K562 (cell line): ENCODE measurements around the gene GNG7. TPM values are rescaled to one million over a fixed set of nuclear protein-coding genes. Genes with fewer than 3 reads are reported as not detected.

Experiments used
- ATAC-seq: fragments of 200-7000 bp; cut with Tn5 transposase; 3 replicates; pipeline ENCODE4 v1.9.1; 2020; ENCODE audit warnings: moderate library complexity
- BruUV-seq: library from RNA; stranded (reverse); fragments of 400-500 nt; replicated peaks from 2 replicates; lab custom pipeline; 2021; lab: Mats Ljungman, UMichigan
- CTCF ChIA-PET: fragments of 300-600 bp; formaldehyde crosslinking; extraction: SDS; loops from one replicate; lab custom pipeline; 2021; ENCODE audit warnings: low intra/inter-chr PET ratio; lab: Yijun Ruan, JAX
- POLR2A ChIA-PET: fragments of 300-600, 350-650 bp; sonication (Branson Sonifier 250); formaldehyde crosslinking; extraction: SDS; loops from one replicate; lab custom pipeline; 2021; ENCODE audit warnings: antibody characterized with exemption, inconsistent platforms; lab: Yijun Ruan, JAX
- DNase-seq, 4 experiments: peaks; one replicate each; pipeline versions ENCODE4 v3.0.0 to v3.0.0-alpha.2; 2011 to 2018; ENCODE audit warnings: low spot score in 3 of 4, mixed read lengths in 3 of 4; ENCODE audit errors: extremely low read depth in 1 of 4
- FAIRE-seq: peaks from 2 replicates; lab custom pipeline; 2011; peaks lifted over from hg19 to GRCh38; lab: Jason Lieb, UNC
- H2AFZ ChIP-seq: 2 replicates; pipeline ENCODE4 v1.6.0; 2011; ENCODE audit warnings: low read depth, low read length, control low read depth, inconsistent platforms
- H3K27ac ChIP-seq: fragments of 200-600 bp; 3 replicates; pipeline ENCODE4 v1.8.0; 2011; ENCODE audit warnings: low read depth, mild to moderate bottlenecking, control low read depth, inconsistent platforms, low read length, moderate library complexity, mixed read lengths; ENCODE audit errors: extremely low read depth
- H3K27me3 ChIP-seq, 2 experiments: fragments of 300-600 bp in 1 of 2; 2 replicates in 1 of 2; 3 replicates in 1 of 2; pipeline versions ENCODE4 v1.6.0 to v1.8.0; 2011; ENCODE audit warnings: inconsistent platforms in 2 of 2, low read length in 2 of 2, mild to moderate bottlenecking in 1 of 2, mixed read lengths in 1 of 2, moderate library complexity in 1 of 2; ENCODE audit not compliant: control insufficient read depth in 2 of 2, insufficient read depth in 2 of 2
- H3K36me3 ChIP-seq: fragments of 300-600 bp; 3 replicates; pipeline ENCODE4 v1.8.0; 2011; ENCODE audit warnings: mild to moderate bottlenecking, low read length, inconsistent platforms; ENCODE audit not compliant: control insufficient read depth, insufficient read depth
- H3K4me1 ChIP-seq, 2 experiments: fragments of 200-600 bp in 1 of 2; replicated peaks in 1 of 2; 2 replicates in 1 of 2; 3 replicates in 1 of 2; pipeline versions ENCODE4 v1.5.1 to v1.8.0; 2011; ENCODE audit warnings: inconsistent platforms in 2 of 2, low read length in 2 of 2, mild to moderate bottlenecking in 1 of 2, mixed read lengths in 1 of 2, moderate library complexity in 1 of 2; ENCODE audit not compliant: control insufficient read depth in 2 of 2, insufficient read depth in 2 of 2
- H3K4me2 ChIP-seq: 2 replicates; pipeline ENCODE4 v1.6.1; 2011; ENCODE audit warnings: low read length, control low read depth, inconsistent platforms, mixed read lengths; ENCODE audit not compliant: insufficient read depth
- H3K4me3 ChIP-seq: fragments of 200-600 bp; sonication (generic), shearing (Covaris generic); 2 replicates; pipeline ENCODE4 v1.5.1; 2016; ENCODE audit warnings: control low read depth, inconsistent platforms
- H3K79me2 ChIP-seq: fragments of 200-600 bp; 3 replicates; pipeline ENCODE4 v1.8.0; 2011; ENCODE audit warnings: low read length, inconsistent platforms; ENCODE audit not compliant: control insufficient read depth, insufficient read depth
- H3K9ac ChIP-seq, 2 experiments: 2 replicates each; pipeline versions ENCODE4 v1.6.0 to v1.6.1; 2011; ENCODE audit warnings: low read depth in 2 of 2, low read length in 2 of 2, control low read depth in 1 of 2, inconsistent platforms in 1 of 2, mild to moderate bottlenecking in 1 of 2, mixed read lengths in 1 of 2; ENCODE audit not compliant: insufficient read depth in 1 of 2
- H3K9me1 ChIP-seq: one replicate; pipeline ENCODE4 v1.6.0; 2011; ENCODE audit warnings: inconsistent platforms, mild to moderate bottlenecking, low read length, moderate library complexity; ENCODE audit not compliant: control insufficient read depth, insufficient read depth
- H3K9me3 ChIP-seq: replicated peaks from 2 replicates; pipeline ENCODE4 v1.5.1; 2011; ENCODE audit warnings: low read depth, low read length, inconsistent platforms; ENCODE audit not compliant: control insufficient read depth, insufficient read depth
- H4K20me1 ChIP-seq: replicated peaks from 2 replicates; pipeline ENCODE4 v1.6.1; 2011; ENCODE audit warnings: low read length, inconsistent platforms, mixed read lengths; ENCODE audit not compliant: control insufficient read depth, insufficient read depth
- ADNP ChIP-seq: fragments of 200-800 bp; sonication (Bioruptor generic); IDR thresholded peaks from 2 replicates; pipeline ENCODE4 v1.6.1; 2016; ENCODE audit warnings: missing genetic modification characterization, missing compliant biosample characterization
- FOSL1 ChIP-seq: fragments of 200-800 bp; sonication (Bioruptor generic); conservative IDR thresholded peaks from 2 replicates; pipeline ENCODE4 v1.6.1; 2016; ENCODE audit warnings: missing genetic modification characterization, missing compliant biosample characterization
- FOXA3 ChIP-seq, 2 experiments: fragments of 450-650 bp in 1 of 2; sonication (generic) in 1 of 2; formaldehyde crosslinking; IDR thresholded peaks in 1 of 2; conservative IDR thresholded peaks in 1 of 2; 2 replicates each; pipeline versions ENCODE4 v1.4.0 to v1.8.0; 2020 to 2022; ENCODE audit warnings: mild to moderate bottlenecking in 2 of 2, missing genetic modification reagents in 1 of 2
- LEF1 ChIP-seq: fragments of 450-650 bp; IDR thresholded peaks from 2 replicates; pipeline ENCODE4 v1.6.1; 2016; ENCODE audit warnings: mild to moderate bottlenecking
- MEIS2 ChIP-seq: fragments of 450-650 bp; IDR thresholded peaks from 2 replicates; pipeline ENCODE4 v1.6.1; 2014; ENCODE audit warnings: mild to moderate bottlenecking; ENCODE audit not compliant: partially characterized antibody
- MTA1 ChIP-seq: fragments of 450-650 bp; IDR thresholded peaks from 2 replicates; pipeline ENCODE4 v1.6.1; 2017; ENCODE audit warnings: borderline replicate concordance
- NFXL1 ChIP-seq: fragments of 450-650 bp; formaldehyde crosslinking; IDR thresholded peaks from 2 replicates; pipeline ENCODE4 v1.4.0; 2021; ENCODE audit warnings: mild to moderate bottlenecking
- PHB ChIP-seq: fragments of 250-450 bp; sonication (Bioruptor Pico); IDR thresholded peaks from 2 replicates; pipeline ENCODE4 v1.5.0; 2021
- WGBS: fragments of 100-300 bp; shearing (Covaris generic); methylation state at CpG from one replicate; pipeline ENCODE4 v1.1.6; 2016; ENCODE audit warnings: low coverage, mixed read lengths; ENCODE audit not compliant: insufficient coverage; ENCODE audit errors: missing lambda C conversion rate; 5-methylcytosine and 5-hydroxymethylcytosine counted together
- in situ Hi-C: fragments of 300-500 bp; cut with MboI; formaldehyde crosslinking; loops from 4 replicates; pipeline ENCODE4 v1.15.0; 2018; ENCODE audit warnings: inconsistent platforms, mixed read lengths
- intact Hi-C: fragments of 100-400 bp; cut with micrococcal nuclease; formaldehyde crosslinking; loops from 2 replicates; pipeline ENCODE4 v1.14.2; 2022
- polyA plus RNA-seq, 8 experiments: library from polyadenylated mRNA; depleted of rRNA in 4 of 8; stranded (reverse) in 5 of 8; unstranded in 3 of 8; fragments of >200 nt; fragmentation: Nextera tagmentation in 2 of 8; fragmentation: Illumina TruSeq in 1 of 8; extraction: Ambion mirVana in 2 of 8; extraction: Trizol in 1 of 8; gene quantifications; 2 replicates each; pipeline versions ENCODE4 v1.2.1 to v1.2.3, GENCODE V29; 2011 to 2014; ENCODE audit warnings: inconsistent platforms in 1 of 8, missing spikeins in 1 of 8
- total RNA-seq, 7 experiments: library from RNA; depleted of rRNA in 6 of 7; stranded (reverse); fragments of >200 nt in 6 of 7; fragmentation: Illumina TruSeq in 2 of 7; extraction: Trizol in 2 of 7; gene quantifications; 2 replicates each; pipeline versions ENCODE4 v1.2.1 to v1.2.3, GENCODE V29; 2011 to 2021; ENCODE audit warnings: low replicate concordance in 1 of 7
- TF ChIP-seq, protein P1 (sequence below): fragments of 250-450 bp; sonication (Bioruptor Pico); IDR thresholded peaks from 2 replicates; pipeline ENCODE4 v1.4.0; 2020; ENCODE audit warnings: mild to moderate bottlenecking, moderate library complexity
- TF ChIP-seq, protein P2 (sequence below), 2 experiments: fragments of 450-650 bp; formaldehyde crosslinking in 1 of 2; IDR thresholded peaks; 2 replicates each; pipeline versions ENCODE4 v1.4.0 to v1.6.1; 2014 to 2020; ENCODE audit warnings: mild to moderate bottlenecking in 2 of 2, borderline replicate concordance in 1 of 2, low read depth in 1 of 2

Gene GNG7
- total and polyA plus RNA-seq, 9 of the 15 experiments (the other 6 are each of a cell fraction or from before 2014, with no cell fraction given), result 0.01 to 0.20 (median 0.06) TPM; not detected in 1

DNA sequence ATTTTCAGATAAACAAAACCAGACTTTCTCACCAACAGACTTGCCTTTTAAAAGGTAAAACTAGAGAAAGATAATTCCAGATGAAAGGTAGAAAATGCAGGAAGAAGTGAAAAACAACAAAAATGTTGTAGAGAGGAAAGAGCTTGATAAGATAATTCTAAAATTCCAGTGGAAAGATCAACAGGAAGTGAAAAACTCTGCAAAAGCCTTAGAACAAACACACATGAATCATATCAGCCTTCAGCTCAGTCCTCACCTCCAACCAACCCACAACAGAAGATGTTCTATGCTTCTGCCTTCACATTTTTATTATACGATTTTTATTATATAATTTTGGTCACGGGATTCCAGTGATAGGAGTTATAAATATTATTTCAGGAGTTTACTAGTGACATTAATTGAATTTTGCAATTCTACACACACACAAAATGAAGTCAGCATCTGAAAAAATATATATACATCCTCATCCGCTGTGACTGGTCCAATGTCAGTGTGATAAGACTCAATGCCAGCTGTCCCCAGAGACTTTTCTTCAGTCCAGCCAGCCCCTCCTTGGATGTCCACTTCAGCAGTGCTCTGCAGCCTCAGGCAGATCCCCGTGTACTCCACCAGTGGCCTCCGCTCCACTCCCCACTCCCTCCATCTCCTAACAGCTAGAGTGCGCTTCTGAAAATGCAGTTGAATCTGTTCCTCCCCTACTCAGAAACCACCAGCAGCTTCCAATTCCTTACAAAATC is 168.6 kb downstream of the GNG7 start:
- no peaks in the 10 kb centered on the region for H3K9me3 ChIP-seq
- no peak overlapping the region for H3K4me2 ChIP-seq
- H3K4me1 ChIP-seq, result peaks cover 5 to 9% of the 10 kb centered on the region in 2 experiments
- ChIA-PET CTCF (interaction anchor here (0.5 to 0.6 kb wide), 2 partner anchors 19 to 115 kb away, joined by 3 to 4 read pairs; no protein-coding TSS in a partner anchor), POLR2A (interaction anchor here (1.2 to 2.1 kb wide), 6 partner anchors 9 to 58 kb away, joined by 3 to 12 read pairs (median 4); partner anchors contain the start of gene GADD45B)
- in situ Hi-C loops (no loop called here), intact Hi-C loops (no loop called here)
- no peak for DNase-seq
- no peaks in the 10 kb centered on the region for H4K20me1 ChIP-seq
- no peaks in the 10 kb centered on the region for H3K79me2 ChIP-seq
- H3K9ac ChIP-seq, result 0 out of 4 replicates have a peak overlapping the region, but pooled peaks of 1 of the 2 experiments have one; percentile 45
- TF ChIP-seq, protein P1, sequence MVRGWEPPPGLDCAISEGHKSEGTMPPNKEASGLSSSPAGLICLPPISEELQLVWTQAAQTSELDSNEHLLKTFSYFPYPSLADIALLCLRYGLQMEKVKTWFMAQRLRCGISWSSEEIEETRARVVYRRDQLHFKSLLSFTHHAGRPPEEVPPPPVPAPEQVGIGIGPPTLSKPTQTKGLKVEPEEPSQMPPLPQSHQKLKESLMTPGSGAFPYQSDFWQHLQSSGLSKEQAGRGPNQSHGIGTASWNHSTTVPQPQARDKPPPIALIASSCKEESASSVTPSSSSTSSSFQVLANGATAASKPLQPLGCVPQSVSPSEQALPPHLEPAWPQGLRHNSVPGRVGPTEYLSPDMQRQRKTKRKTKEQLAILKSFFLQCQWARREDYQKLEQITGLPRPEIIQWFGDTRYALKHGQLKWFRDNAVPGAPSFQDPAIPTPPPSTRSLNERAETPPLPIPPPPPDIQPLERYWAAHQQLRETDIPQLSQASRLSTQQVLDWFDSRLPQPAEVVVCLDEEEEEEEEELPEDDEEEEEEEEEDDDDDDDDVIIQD (CRISPR knock-in tag), result no peak
- TF ChIP-seq MTA1 (0 out of 2 replicates have a peak, but pooled peaks have one; percentile 24), PHB (no peak), FOXA3 (CRISPR knock-in tag; conservative IDR thresholded peaks at IDR 0.05 in 1 of 2, IDR thresholded peaks at IDR 0.05 in 1 of 2) (peak in 1 of 2 experiments; percentile 91; a peak in 2 of 4 replicates), LEF1 (peak; percentile 26; the same call in 1 of the 2 replicates), FOSL1 (tag) (0 out of 2 replicates have a peak, but pooled peaks have one; percentile 21), NFXL1 (CRISPR knock-in tag) (no peak), ADNP (tag) (no peak), MEIS2 (peak; percentile 76)
- TF ChIP-seq, protein P2, sequence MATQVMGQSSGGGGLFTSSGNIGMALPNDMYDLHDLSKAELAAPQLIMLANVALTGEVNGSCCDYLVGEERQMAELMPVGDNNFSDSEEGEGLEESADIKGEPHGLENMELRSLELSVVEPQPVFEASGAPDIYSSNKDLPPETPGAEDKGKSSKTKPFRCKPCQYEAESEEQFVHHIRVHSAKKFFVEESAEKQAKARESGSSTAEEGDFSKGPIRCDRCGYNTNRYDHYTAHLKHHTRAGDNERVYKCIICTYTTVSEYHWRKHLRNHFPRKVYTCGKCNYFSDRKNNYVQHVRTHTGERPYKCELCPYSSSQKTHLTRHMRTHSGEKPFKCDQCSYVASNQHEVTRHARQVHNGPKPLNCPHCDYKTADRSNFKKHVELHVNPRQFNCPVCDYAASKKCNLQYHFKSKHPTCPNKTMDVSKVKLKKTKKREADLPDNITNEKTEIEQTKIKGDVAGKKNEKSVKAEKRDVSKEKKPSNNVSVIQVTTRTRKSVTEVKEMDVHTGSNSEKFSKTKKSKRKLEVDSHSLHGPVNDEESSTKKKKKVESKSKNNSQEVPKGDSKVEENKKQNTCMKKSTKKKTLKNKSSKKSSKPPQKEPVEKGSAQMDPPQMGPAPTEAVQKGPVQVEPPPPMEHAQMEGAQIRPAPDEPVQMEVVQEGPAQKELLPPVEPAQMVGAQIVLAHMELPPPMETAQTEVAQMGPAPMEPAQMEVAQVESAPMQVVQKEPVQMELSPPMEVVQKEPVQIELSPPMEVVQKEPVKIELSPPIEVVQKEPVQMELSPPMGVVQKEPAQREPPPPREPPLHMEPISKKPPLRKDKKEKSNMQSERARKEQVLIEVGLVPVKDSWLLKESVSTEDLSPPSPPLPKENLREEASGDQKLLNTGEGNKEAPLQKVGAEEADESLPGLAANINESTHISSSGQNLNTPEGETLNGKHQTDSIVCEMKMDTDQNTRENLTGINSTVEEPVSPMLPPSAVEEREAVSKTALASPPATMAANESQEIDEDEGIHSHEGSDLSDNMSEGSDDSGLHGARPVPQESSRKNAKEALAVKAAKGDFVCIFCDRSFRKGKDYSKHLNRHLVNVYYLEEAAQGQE (IDR thresholded peaks at IDR 0.05; ENCODE audit: borderline replicate concordance), result no peak
- TF ChIP-seq, protein P2 (CRISPR knock-in tag; IDR thresholded peaks at IDR 0.05; ENCODE audit: low read depth), result no peak
- H3K4me3 ChIP-seq, result no peak overlapping the region
- FAIRE-seq, result no peak
- no peaks in the 10 kb centered on the region for H3K9me1 ChIP-seq
- H3K27ac ChIP-seq, result no peak overlapping the region
- BruUV-seq, result no TSS peak
- peak; percentile 29; the same call in 1 of the 3 replicates for ATAC-seq
- WGBS, result 22% methylated on average over 6 of the region's 6 CpGs
- H3K27me3 ChIP-seq, result no peaks in the 10 kb centered on the region; a peak in 1 of 5 replicates
- no peaks in the 10 kb centered on the region for H3K36me3 ChIP-seq
- no peak overlapping the region for H2AFZ ChIP-seq
